Stimulated activated effector memory CD8-positive, alpha-beta T cell treated with anti-CD3 and anti-CD28 coated beads, Interleukin-12 subunit alpha, Interleukin-12 subunit beta, amount 100 ng/mL, for 72 hours (primary cell): Measurements from ENCODE around the gene SLK.

Experiments used
- ATAC-seq: fragments of 150-1000 bp; cut with Tn5 transposase; 2 replicates; pipeline ENCODE4 v1.10.0; 2021
- DNase-seq, 2 donors: peaks; one replicate each; pipeline ENCODE4 v3.0.0; 2021 to 2022; ENCODE audit warnings: low spot score in 2 of 2
- H3K27ac Mint-ChIP-seq: one replicate; pipeline ENCODE4 v1.8.0; 2022; ENCODE audit warnings: mild to moderate bottlenecking, mixed read lengths
- H3K36me3 Mint-ChIP-seq: one replicate; pipeline ENCODE4 v1.8.0; 2022; ENCODE audit warnings: mild to moderate bottlenecking, mixed read lengths
- H3K4me1 Mint-ChIP-seq: one replicate; pipeline ENCODE4 v1.8.0; 2022; ENCODE audit warnings: mixed read lengths
- H3K4me3 Mint-ChIP-seq: one replicate; pipeline ENCODE4 v1.8.0; 2022; ENCODE audit warnings: mild to moderate bottlenecking, mixed read lengths
- H3K9me3 Mint-ChIP-seq: one replicate; pipeline ENCODE4 v1.8.0; 2022; ENCODE audit warnings: mixed read lengths

The SLK gene

DNA sequence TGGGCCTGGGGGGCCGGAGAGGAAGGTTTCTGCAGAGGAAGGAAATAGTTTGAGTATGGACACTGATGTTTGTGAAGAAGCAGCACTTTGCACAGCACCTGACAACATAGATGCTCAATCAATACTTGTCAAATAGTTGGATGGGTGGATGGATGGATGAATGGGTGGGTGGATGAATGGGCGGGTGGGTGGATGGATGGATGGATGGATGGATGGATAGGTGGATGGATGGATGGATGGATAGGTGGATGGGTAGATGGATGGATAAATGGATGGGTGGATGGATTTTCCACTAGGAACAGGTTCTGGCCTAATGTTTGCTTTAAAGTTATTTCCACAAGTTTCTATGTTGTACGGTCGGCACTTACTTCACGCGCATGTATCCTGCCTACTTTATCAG, 73.4 kb downstream of the SLK start:
- H3K4me1 Mint-ChIP-seq: peaks cover 8% of the 10 kb centered on the region
- H3K4me3 Mint-ChIP-seq: no peak overlapping the region
- DNase-seq (no peak), ATAC-seq (no peak)
- peaks cover 3% of the 10 kb centered on the region for H3K36me3 Mint-ChIP-seq
- no peaks in the 10 kb centered on the region for H3K9me3 Mint-ChIP-seq
- no peak overlapping the region for H3K27ac Mint-ChIP-seq

GRCh38 chr10:104040862-104041789, 74.2 kb downstream of the SLK start:
- DNase-seq (no peak), ATAC-seq (no peak)
- no peak overlapping the region for H3K4me3 Mint-ChIP-seq
- no peaks in the 10 kb centered on the region for H3K9me3 Mint-ChIP-seq
- no peaks in the 10 kb centered on the region for H3K36me3 Mint-ChIP-seq
- no peak overlapping the region for H3K27ac Mint-ChIP-seq
- peaks cover under 1% of the 10 kb centered on the region for H3K4me1 Mint-ChIP-seq

DNA sequence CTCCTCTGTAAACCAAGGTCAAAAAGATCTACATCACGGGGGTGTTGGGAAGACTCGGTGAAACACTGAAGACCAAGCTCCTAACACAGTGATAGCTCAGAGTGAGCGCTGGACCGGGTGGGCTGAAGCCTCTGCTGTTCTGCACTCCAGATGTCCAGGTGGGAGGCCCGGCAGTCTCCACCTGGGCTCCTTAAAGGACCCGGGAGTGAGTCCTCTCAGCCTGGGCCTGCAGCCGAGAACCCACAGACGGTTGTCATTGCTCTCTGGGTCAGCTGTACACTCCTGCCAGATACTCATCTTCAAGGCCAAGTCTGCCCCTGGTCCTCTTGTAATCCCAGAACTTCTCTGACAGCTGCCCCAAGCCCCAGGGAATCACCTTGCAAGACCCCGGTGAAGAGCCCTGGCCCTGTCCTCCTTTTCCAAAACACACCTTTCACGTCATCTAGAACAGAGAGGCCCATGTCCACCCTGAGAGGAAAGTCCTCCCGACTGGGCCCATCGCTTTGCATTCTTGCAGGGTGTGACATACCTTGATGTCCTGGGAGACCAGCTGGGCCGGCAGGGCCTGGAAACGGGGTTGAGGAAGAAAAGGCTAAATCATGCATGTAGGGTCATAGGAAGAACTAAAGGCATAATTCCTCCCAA, 75.1 kb downstream of the SLK start:
- H3K4me1 Mint-ChIP-seq: no peaks in the 10 kb centered on the region
- no peaks in the 10 kb centered on the region for H3K36me3 Mint-ChIP-seq
- no peak overlapping the region for H3K4me3 Mint-ChIP-seq
- no peak for ATAC-seq
- DNase-seq: no peak
- no peak overlapping the region for H3K27ac Mint-ChIP-seq
- H3K9me3 Mint-ChIP-seq: no peaks in the 10 kb centered on the region

DNA sequence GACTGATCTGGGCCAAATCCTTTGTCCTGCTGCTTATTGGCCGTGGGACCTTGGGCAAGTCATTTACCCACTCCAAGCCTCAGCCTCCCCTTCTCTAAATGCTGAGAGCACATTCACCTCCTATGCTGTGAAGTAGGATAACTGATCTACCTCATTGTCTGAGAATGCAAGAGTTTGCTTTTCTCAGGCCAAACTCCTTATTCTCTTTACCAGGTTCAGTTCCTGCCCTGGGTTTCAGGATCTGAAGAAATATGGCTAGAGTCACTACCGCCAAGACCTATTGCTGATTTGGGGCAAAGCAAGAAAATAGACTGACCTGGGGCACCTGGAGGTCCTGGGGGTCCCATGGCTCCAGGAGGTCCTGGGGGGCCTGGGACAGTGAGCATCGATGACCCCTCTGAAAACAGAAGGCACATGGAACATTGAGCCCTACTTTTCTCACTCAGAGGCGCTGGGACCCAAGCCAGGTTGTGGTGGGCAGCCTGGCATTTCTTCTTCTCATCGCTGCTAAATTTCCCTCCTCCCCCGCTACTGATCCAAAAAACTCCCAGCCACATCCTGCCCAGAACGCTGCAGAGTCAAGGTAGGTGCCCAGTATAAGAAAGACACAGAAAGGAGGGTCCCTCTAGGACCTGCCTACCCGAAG, 76.4 kb downstream of the SLK start:
- H3K27ac Mint-ChIP-seq: peak overlapping the region; percentile 64

GRCh38 chr10:104043854-104044253, 76.9 kb downstream of the SLK start:
- no peaks in the 10 kb centered on the region for H3K36me3 Mint-ChIP-seq
- H3K4me1 Mint-ChIP-seq: no peaks in the 10 kb centered on the region
- no peaks in the 10 kb centered on the region for H3K9me3 Mint-ChIP-seq
- DNase-seq (no peak), ATAC-seq (no peak)
- peak overlapping the region; percentile 64 for H3K27ac Mint-ChIP-seq
- H3K4me3 Mint-ChIP-seq: no peak overlapping the region

More for the DNA sequence above, 76.4 kb downstream of the SLK start:
- no peak for DNase-seq
- Mint-ChIP-seq H3K9me3 (no peaks in the 10 kb centered on the region), H3K4me1 (no peaks in the 10 kb centered on the region), H3K36me3 (no peaks in the 10 kb centered on the region), H3K4me3 (no peak overlapping the region)
- ATAC-seq: no peak

GRCh38 chr10:104045151-104046089, 78.5 kb downstream of the SLK start:
- DNase-seq (no peak), ATAC-seq (no peak)
- no peaks in the 10 kb centered on the region for H3K36me3 Mint-ChIP-seq
- H3K27ac Mint-ChIP-seq: no peak overlapping the region
- H3K9me3 Mint-ChIP-seq: no peaks in the 10 kb centered on the region
- no peak overlapping the region for H3K4me3 Mint-ChIP-seq
- no peaks in the 10 kb centered on the region for H3K4me1 Mint-ChIP-seq

DNA sequence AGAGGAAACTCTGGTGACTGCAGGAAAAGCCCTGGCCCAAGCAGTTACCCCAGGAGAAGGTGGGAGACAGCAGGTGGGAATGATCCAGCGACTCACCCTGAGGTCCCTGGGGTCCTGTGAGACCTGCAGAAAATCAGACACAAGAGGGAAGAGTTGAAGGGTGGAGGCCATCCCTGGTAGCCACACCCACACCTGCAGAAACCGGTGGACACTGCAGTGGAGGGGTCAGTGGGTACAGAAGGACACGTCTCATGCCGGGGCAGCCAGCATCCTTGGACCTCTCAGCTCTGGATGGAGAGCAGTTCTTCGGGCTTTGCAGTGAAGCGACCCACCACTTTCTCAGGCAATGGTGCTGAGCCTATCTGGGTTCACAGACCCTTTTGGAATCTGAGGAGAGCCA, 79.7 kb downstream of the SLK start:
- Mint-ChIP-seq H3K36me3 (no peaks in the 10 kb centered on the region), H3K4me3 (no peak overlapping the region), H3K27ac (no peak overlapping the region), H3K4me1 (no peaks in the 10 kb centered on the region), H3K9me3 (no peaks in the 10 kb centered on the region)
- no peak for DNase-seq
- no peak for ATAC-seq

- no peak overlapping the region for H3K27ac Mint-ChIP-seq
- H3K4me3 Mint-ChIP-seq: no peak overlapping the region
- H3K9me3 Mint-ChIP-seq: no peaks in the 10 kb centered on the region
- DNase-seq: no peak
- H3K36me3 Mint-ChIP-seq: no peaks in the 10 kb centered on the region
- no peaks in the 10 kb centered on the region for H3K4me1 Mint-ChIP-seq
- no peak for ATAC-seq
Measured at GRCh38 chr10:104049504-104050250, 82.7 kb downstream of the SLK start.

DNA sequence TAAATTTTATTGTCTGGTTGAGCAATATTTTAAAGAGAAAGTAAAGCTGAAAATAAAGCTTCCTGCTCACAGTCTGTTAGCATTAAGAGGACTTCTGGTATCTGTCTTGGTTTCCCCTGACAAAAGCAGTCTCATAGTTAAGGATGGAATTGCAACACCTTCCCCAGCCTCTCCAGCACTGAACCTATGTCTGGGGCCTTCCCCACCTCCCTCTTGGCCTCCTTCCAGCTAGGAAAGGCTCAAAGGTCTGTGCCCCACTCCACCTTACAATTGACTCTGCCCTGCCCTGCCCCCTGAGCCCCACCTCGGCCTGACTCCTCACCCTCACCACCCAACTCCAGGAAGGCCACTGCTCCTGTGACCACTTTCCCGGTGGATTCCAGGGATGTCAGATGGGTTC, 85.5 kb downstream of the SLK start:
- no peaks in the 10 kb centered on the region for H3K4me1 Mint-ChIP-seq
- DNase-seq (no peak), ATAC-seq (no peak)
- H3K4me3 Mint-ChIP-seq: no peak overlapping the region
- H3K36me3 Mint-ChIP-seq: no peaks in the 10 kb centered on the region
- no peak overlapping the region for H3K27ac Mint-ChIP-seq
- H3K9me3 Mint-ChIP-seq: no peaks in the 10 kb centered on the region

DNA sequence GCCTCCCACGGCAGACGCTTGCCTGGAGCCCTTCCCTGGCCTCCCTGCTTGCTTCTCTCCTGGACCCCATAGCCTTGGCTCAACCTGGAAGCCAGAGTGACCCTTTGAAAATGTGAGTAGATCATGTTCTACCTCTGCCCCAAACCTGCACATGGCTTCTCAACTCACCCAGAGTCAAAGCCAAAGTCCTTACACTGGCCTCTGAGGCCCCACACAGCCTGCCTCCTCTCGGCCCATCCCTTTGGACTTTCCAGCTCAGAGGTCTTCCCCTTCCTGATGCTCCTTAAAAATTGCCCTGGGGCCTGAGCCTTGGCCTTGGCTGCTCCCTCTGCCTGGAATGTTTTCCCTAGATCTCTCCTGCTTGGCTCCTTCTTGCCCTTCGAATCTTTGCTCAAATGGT, 86.3 kb downstream of the SLK start:
- DNase-seq (no peak), ATAC-seq (no peak)
- Mint-ChIP-seq H3K27ac (no peak overlapping the region), H3K36me3 (no peaks in the 10 kb centered on the region), H3K4me1 (no peaks in the 10 kb centered on the region), H3K9me3 (no peaks in the 10 kb centered on the region), H3K4me3 (no peak overlapping the region)

DNA sequence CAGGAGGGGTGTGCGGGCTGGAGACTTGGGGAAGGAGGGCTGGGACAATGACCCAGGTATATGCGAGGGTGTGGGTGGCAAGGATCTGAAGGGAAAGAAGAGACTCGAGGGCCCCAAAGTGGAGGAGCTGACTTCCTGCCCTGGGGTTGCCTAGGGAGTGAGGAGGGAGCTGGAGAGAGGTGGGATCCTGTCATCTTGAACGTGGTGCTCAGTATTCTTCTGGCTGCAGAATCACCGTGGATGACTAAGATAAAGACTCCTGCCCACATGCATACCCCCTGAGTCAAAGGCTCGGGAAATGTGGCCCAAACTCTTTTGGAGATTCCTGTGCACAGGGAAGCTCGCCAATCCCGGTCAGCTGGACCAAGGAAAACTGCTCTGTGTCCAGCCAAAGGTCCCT, 87.5 kb downstream of the SLK start:
- H3K4me1 Mint-ChIP-seq: no peaks in the 10 kb centered on the region
- no peaks in the 10 kb centered on the region for H3K36me3 Mint-ChIP-seq
- no peak for ATAC-seq
- no peak overlapping the region for H3K4me3 Mint-ChIP-seq
- H3K9me3 Mint-ChIP-seq: no peaks in the 10 kb centered on the region
- no peak overlapping the region for H3K27ac Mint-ChIP-seq
- DNase-seq: no peak

GRCh38 chr10:104056619-104057273, 89.8 kb downstream of the SLK start:
- Mint-ChIP-seq H3K27ac (no peak overlapping the region), H3K4me1 (no peaks in the 10 kb centered on the region), H3K36me3 (no peaks in the 10 kb centered on the region), H3K4me3 (no peak overlapping the region), H3K9me3 (no peaks in the 10 kb centered on the region)
- no peak for ATAC-seq
- no peak for DNase-seq

DNA sequence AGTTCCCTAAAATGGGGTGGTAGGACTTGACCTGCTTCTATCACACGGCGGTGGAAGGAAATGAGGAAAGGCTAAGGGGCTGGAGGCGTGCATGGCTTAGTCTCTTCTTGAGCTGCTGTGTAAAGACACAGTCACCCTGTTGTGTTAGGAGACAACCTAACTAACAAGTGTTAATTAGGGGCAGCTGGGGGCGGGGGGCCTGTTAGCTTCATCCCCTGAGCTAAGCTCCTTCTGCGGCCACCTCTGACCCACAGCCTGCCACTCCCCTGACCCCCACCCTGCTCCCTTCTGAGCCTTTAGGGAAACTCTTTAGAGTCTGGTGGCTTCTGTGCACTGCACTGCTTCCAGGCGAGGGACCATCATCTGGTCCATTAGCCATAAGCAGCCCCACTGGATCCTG, 90.8 kb downstream of the SLK start:
- Mint-ChIP-seq H3K4me1 (no peaks in the 10 kb centered on the region), H3K27ac (no peak overlapping the region), H3K4me3 (no peak overlapping the region), H3K9me3 (no peaks in the 10 kb centered on the region), H3K36me3 (no peaks in the 10 kb centered on the region)
- ATAC-seq: no peak
- DNase-seq: no peak

DNA sequence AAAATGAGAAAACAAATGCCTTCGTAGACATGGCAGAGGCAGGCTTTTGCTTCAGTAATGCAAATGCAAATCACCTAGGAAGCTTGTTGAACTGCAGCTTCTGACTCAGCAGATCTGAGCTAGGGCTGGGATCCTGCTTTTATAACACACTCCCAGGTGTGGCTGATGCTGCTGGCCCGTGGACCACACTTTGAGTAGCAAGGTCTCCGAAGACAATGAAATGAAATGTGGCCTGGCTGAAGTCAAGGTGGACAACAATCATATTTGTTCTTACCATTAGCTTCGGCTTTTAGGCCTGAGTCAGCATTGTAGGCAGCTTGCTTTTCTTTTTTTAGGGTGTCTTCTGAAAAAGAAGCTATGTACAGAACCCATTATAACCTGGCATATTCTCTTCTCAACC, 92.4 kb downstream of the SLK start:
- Mint-ChIP-seq H3K4me1 (no peaks in the 10 kb centered on the region), H3K4me3 (no peak overlapping the region), H3K27ac (no peak overlapping the region), H3K9me3 (no peaks in the 10 kb centered on the region), H3K36me3 (no peaks in the 10 kb centered on the region)
- DNase-seq (no peak), ATAC-seq (no peak)
